KBM-7 (cell line): Measurements from ENCODE around the gene C6orf89.
"Not testable (repeated sequence)": the region's sequence is repeated elsewhere in the genome, so short reads cannot be mapped to it uniquely, and the experiment has no call there.

Experiments
- DNase-seq: peaks from one replicate; pipeline ENCODE4 v3.0.0-alpha.2; 2015
- in situ Hi-C: fragments of 300-500 bp; cut with MboI; formaldehyde crosslinking; loops from 2 replicates; pipeline ENCODE4 v1.14.3; 2020; ENCODE audit warnings: low sequenced_read_pairs, low pct_unique_long_range_greater_than_20kb, mixed read lengths

Gene C6orf89

GRCh38 chr6:36936824-36937223 lies 51.1 kb downstream of the C6orf89 start:
- in situ Hi-C loops: no loop called here
- no peak for DNase-seq

GRCh38 chr6:36937896-36938295 lies 52.1 kb downstream of the C6orf89 start:
- DNase-seq: no peak
- in situ Hi-C loops: no loop called here

- in situ Hi-C loops: no loop called here
- DNase-seq: no peak
Observed at GRCh38 chr6:36938536-36938935, 52.8 kb downstream of the C6orf89 start.

- in situ Hi-C loops, DNase-seq: not testable (repeated sequence)
Observed at GRCh38 chr6:36939005-36939404, 53.3 kb downstream of the C6orf89 start.

GRCh38 chr6:36940027-36940426 lies 54.3 kb downstream of the C6orf89 start:
- in situ Hi-C loops: no loop called here
- DNase-seq: no peak

GRCh38 chr6:36941561-36941960 lies 55.8 kb downstream of the C6orf89 start:
- DNase-seq, in situ Hi-C loops: not testable (repeated sequence)

- DNase-seq, in situ Hi-C loops: not testable (repeated sequence)
Observed at GRCh38 chr6:36942329-36942728, 56.6 kb downstream of the C6orf89 start.

GRCh38 chr6:36944650-36945049 lies 58.9 kb downstream of the C6orf89 start:
- in situ Hi-C loops: no loop called here
- DNase-seq: no peak

- in situ Hi-C loops: no loop called here
- no peak for DNase-seq
Observed at GRCh38 chr6:36945301-36945700, 59.5 kb downstream of the C6orf89 start.

- in situ Hi-C loops: no loop called here
- DNase-seq: no peak
Observed at GRCh38 chr6:36946526-36946925, 60.8 kb downstream of the C6orf89 start.

GRCh38 chr6:36947570-36948351 lies 62.0 kb downstream of the C6orf89 start:
- DNase-seq: no peak

GRCh38 chr6:36949076-36949475 lies 63.3 kb downstream of the C6orf89 start:
- in situ Hi-C loops: not testable (repeated sequence)

More at GRCh38 chr6:36947570-36948351, 62.0 kb downstream of the C6orf89 start:
- in situ Hi-C loops: no loop called here

GRCh38 chr6:36949636-36950035 lies 63.9 kb downstream of the C6orf89 start:
- in situ Hi-C loops: no loop called here
- DNase-seq: no peak

More at GRCh38 chr6:36949076-36949475, 63.3 kb downstream of the C6orf89 start:
- DNase-seq: not testable (repeated sequence)

- DNase-seq: no peak
- in situ Hi-C loops: no loop called here
Observed at GRCh38 chr6:36953931-36954261, 68.1 kb downstream of the C6orf89 start.

GRCh38 chr6:36954262-36954931 lies 68.6 kb downstream of the C6orf89 start, which contains the start of gene PI16:
Gene PI16, plus strand, starts transcription at chr6:36954738. Its CDS starts 23 bp downstream, at chr6:36954761.
- DNase-seq: peak; percentile 98
- in situ Hi-C loops: no loop called here

GRCh38 chr6:36955136-36955535 lies 69.4 kb downstream of the C6orf89 start:
- DNase-seq: no peak
- in situ Hi-C loops: no loop called here

GRCh38 chr6:36955671-36956445 lies 70.1 kb downstream of the C6orf89 start:
- in situ Hi-C loops: no loop called here
- no peak for DNase-seq

- in situ Hi-C loops: no loop called here
Observed at GRCh38 chr6:36956446-36956820, 70.7 kb downstream of the C6orf89 start.

GRCh38 chr6:36957773-36958271 lies 72.1 kb downstream of the C6orf89 start:
- no peak for DNase-seq
- in situ Hi-C loops: no loop called here

More at GRCh38 chr6:36956446-36956820, 70.7 kb downstream of the C6orf89 start:
- DNase-seq: no peak
